GM21367 (cell line): ENCODE results near the gene RAP1GAP.

Source experiments
- ATAC-seq: cut with Tn5 transposase; IDR thresholded peaks from one replicate; pipeline ENCODE4 v1.9.1; 2021; ENCODE audit not compliant: unreplicated experiment

RAP1GAP gene

GRCh38 chr1:21663248-21663950 lies 5.8 kb downstream of the RAP1GAP start:
- no peak for ATAC-seq

- ATAC-seq = no peak
Measured at GRCh38 chr1:21662426-21663247, 6.5 kb downstream of the RAP1GAP start.

- ATAC-seq = no peak
Measured at GRCh38 chr1:21661886-21662285, 7.3 kb downstream of the RAP1GAP start.

- ATAC-seq = no peak
Measured at GRCh38 chr1:21659924-21660326, 9.2 kb downstream of the RAP1GAP start.

GRCh38 chr1:21659099-21659923 lies 9.8 kb downstream of the RAP1GAP start:
- no peak for ATAC-seq

- ATAC-seq = no peak
Measured at GRCh38 chr1:21657456-21658190, 11.5 kb downstream of the RAP1GAP start.

GRCh38 chr1:21655748-21656147 lies 13.4 kb downstream of the RAP1GAP start:
- no peak for ATAC-seq

- ATAC-seq = no peak
Measured at GRCh38 chr1:21655259-21655658, 13.9 kb downstream of the RAP1GAP start.

GRCh38 chr1:21654209-21654608 lies 14.9 kb downstream of the RAP1GAP start:
- ATAC-seq = no peak

GRCh38 chr1:21653744-21654100 lies 15.4 kb downstream of the RAP1GAP start:
- no peak for ATAC-seq

- ATAC-seq = no peak
Measured at GRCh38 chr1:21652937-21653743, 16.0 kb downstream of the RAP1GAP start.

- ATAC-seq = no peak
Measured at GRCh38 chr1:21652101-21652936, 16.8 kb downstream of the RAP1GAP start.

GRCh38 chr1:21651214-21652042 lies 17.7 kb downstream of the RAP1GAP start:
- no peak for ATAC-seq

- no peak for ATAC-seq
Measured at GRCh38 chr1:21650400-21650799, 18.8 kb downstream of the RAP1GAP start.

GRCh38 chr1:21649315-21649714 lies 19.8 kb downstream of the RAP1GAP start:
- ATAC-seq = no peak

GRCh38 chr1:21648791-21649190 lies 20.4 kb downstream of the RAP1GAP start:
- no peak for ATAC-seq

- no peak for ATAC-seq
Measured at GRCh38 chr1:21648352-21648730, 20.8 kb downstream of the RAP1GAP start.
